Panc1 (cell line): ENCODE data around the gene SGCB. TPM values are rescaled to one million over a fixed set of nuclear protein-coding genes. Genes with fewer than 3 reads are reported as not detected.

Experiments used
- ATAC-seq: fragments of 200-7000 bp; cut with Tn5 transposase; 2 replicates; pipeline ENCODE4 v1.9.1; 2020; ENCODE audit warnings: mild to moderate bottlenecking, moderate library complexity
- BruUV-seq: library from RNA; stranded (reverse); fragments of 400-500 nt; replicated peaks from 2 replicates; lab custom pipeline; 2021; lab: Mats Ljungman, UMichigan
- CTCF ChIA-PET: fragments of 300-600 bp; sonication (Branson Sonifier 250); formaldehyde crosslinking; loops from one replicate; lab custom pipeline; 2022; ENCODE audit warnings: antibody characterized with exemption; lab: Charles Lee
- POLR2A ChIA-PET: fragments of 300-600 bp; sonication (Branson Sonifier 250); formaldehyde crosslinking; loops from one replicate; lab custom pipeline; 2022; ENCODE audit warnings: antibody characterized with exemption; lab: Charles Lee
- DNase-seq: peaks from one replicate; pipeline ENCODE4 v3.0.0-alpha.2; 2010; ENCODE audit warnings: low read depth, low spot score
- H3K27ac ChIP-seq: 2 replicates; pipeline ENCODE4 v1.5.1; 2011; ENCODE audit warnings: mild to moderate bottlenecking, low read length, inconsistent platforms
- H3K27me3 ChIP-seq: fragments of 200-500 bp; sonication (Bioruptor generic); 2 replicates; pipeline ENCODE4 v1.6.0; 2014; ENCODE audit warnings: low read length, inconsistent platforms; ENCODE audit not compliant: control insufficient read depth, insufficient read depth
- H3K36me3 ChIP-seq: fragments of 200-500 bp; sonication (Bioruptor generic); 2 replicates; pipeline ENCODE4 v1.5.1; 2014; ENCODE audit warnings: inconsistent platforms, mild to moderate bottlenecking, low read length, moderate library complexity; ENCODE audit not compliant: control insufficient read depth, insufficient read depth
- H3K4me1 ChIP-seq: 2 replicates; pipeline ENCODE4 v1.5.1; 2011; ENCODE audit warnings: inconsistent platforms, mild to moderate bottlenecking, low read length, moderate library complexity; ENCODE audit not compliant: control insufficient read depth, insufficient read depth
- H3K4me3 ChIP-seq, 2 experiments: 2 replicates each; pipeline ENCODE4 v1.5.1; 2011 to 2012; ENCODE audit warnings: low read depth in 2 of 2, low read length in 2 of 2, mild to moderate bottlenecking in 2 of 2, inconsistent platforms in 1 of 2, moderate library complexity in 1 of 2
- H3K9me3 ChIP-seq: fragments of 200-500 bp; sonication (Bioruptor generic); 2 replicates; pipeline ENCODE4 v1.5.1; 2014; ENCODE audit warnings: low read depth, mild to moderate bottlenecking, inconsistent platforms, low read length, moderate library complexity; ENCODE audit not compliant: control insufficient read depth, insufficient read depth
- POLR2AphosphoS5 ChIP-seq: IDR thresholded peaks from 2 replicates; pipeline ENCODE4 v1.6.1; 2012; ENCODE audit warnings: mild to moderate bottlenecking, low read depth, low read length, moderate library complexity
- SIN3A ChIP-seq: IDR thresholded peaks from 2 replicates; pipeline ENCODE4 v1.6.1; 2012; ENCODE audit warnings: low read depth, mild to moderate bottlenecking, low read length, moderate library complexity, borderline replicate concordance; ENCODE audit not compliant: insufficient read depth
- TCF7L2 ChIP-seq: IDR thresholded peaks from 2 replicates; pipeline ENCODE4 v1.6.1; 2011; ENCODE audit warnings: mild to moderate bottlenecking, low read depth, low read length, inconsistent platforms
- in situ Hi-C: cut with HindIII; loops from 2 replicates; pipeline ENCODE4 v1.10.0; 2016; ENCODE audit warnings: low sequenced_read_pairs, low pct_unique_long_range_greater_than_20kb
- intact Hi-C: fragments of 100-400 bp; cut with micrococcal nuclease; formaldehyde crosslinking; loops from one replicate; pipeline ENCODE4 v1.10.0; 2022; ENCODE audit not compliant: unreplicated experiment
- total RNA-seq: library from RNA; stranded (reverse); gene quantifications from one replicate; pipeline ENCODE4 v1.2.1, GENCODE V29; 2021; ENCODE audit not compliant: unreplicated experiment
- TF ChIP-seq, protein P1 (sequence below), 2 experiments: IDR thresholded peaks; 2 replicates each; pipeline ENCODE4 v1.6.1; 2011 to 2012; ENCODE audit warnings: low read depth in 2 of 2, control low read depth in 1 of 2, low read length in 1 of 2, mild to moderate bottlenecking in 1 of 2, moderate library complexity in 1 of 2; ENCODE audit not compliant: insufficient read depth in 1 of 2
- TF ChIP-seq, protein P2 (sequence below): fragments of 450-650 bp; IDR thresholded peaks from 2 replicates; pipeline ENCODE4 v1.5.1; 2017; ENCODE audit warnings: mild to moderate bottlenecking

Gene SGCB
- total RNA-seq, 1 experiment from 2014 or later, result 27.6 TPM

DNA sequence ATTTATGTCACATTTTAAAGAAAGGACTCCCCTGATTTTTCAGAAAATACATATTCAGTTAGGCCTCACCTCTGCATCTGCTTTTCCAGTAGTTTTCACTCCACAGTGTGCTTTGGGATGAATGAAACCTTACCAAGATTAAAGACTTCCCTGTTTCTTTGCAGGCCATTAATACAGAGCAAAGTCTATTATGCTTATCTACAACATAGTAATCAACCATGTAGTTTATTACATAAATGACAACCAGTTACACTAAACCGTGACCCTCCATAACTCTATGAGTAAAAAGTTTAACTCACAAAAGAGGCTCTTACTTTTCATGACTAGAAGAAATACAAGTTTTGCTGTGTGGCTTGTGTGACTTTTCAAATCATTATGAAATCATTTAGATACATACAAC lies 20.3 kb downstream of the SGCB start:
- in situ Hi-C loops, result no loop called here
- no TSS peak for BruUV-seq
- CTCF ChIA-PET, result no interaction called here

DNA sequence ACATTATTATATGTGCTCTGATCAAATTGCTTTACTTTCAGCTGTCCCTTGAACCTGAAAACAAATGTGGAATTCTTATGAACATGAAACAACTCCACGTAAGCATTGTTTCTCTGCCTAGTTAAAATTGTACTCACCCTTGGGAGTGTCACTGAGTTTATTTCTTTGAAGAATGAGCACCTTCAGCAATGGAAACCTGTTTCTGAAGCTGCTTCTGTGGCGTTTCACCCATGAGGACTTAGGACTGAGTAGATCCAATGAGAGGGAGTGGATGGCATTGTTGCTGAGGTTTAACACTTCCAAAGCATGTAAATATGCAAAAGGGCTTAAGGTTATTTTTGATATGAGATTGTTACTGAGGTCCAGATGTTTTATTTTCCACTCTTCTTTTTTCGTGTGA lies 21.1 kb downstream of the SGCB start:
- Histone ChIP-seq H3K4me1 (no peaks in the 10 kb centered on the region), H3K27ac (no peak overlapping the region), H3K36me3 (no peaks in the 10 kb centered on the region), H3K27me3 (no peaks in the 10 kb centered on the region), H3K4me3 (no peak overlapping the region), H3K9me3 (no peaks in the 10 kb centered on the region)
- ATAC-seq (no peak), DNase-seq (no peak)
- TF ChIP-seq SIN3A, result no peak
- TF ChIP-seq, protein P1, sequence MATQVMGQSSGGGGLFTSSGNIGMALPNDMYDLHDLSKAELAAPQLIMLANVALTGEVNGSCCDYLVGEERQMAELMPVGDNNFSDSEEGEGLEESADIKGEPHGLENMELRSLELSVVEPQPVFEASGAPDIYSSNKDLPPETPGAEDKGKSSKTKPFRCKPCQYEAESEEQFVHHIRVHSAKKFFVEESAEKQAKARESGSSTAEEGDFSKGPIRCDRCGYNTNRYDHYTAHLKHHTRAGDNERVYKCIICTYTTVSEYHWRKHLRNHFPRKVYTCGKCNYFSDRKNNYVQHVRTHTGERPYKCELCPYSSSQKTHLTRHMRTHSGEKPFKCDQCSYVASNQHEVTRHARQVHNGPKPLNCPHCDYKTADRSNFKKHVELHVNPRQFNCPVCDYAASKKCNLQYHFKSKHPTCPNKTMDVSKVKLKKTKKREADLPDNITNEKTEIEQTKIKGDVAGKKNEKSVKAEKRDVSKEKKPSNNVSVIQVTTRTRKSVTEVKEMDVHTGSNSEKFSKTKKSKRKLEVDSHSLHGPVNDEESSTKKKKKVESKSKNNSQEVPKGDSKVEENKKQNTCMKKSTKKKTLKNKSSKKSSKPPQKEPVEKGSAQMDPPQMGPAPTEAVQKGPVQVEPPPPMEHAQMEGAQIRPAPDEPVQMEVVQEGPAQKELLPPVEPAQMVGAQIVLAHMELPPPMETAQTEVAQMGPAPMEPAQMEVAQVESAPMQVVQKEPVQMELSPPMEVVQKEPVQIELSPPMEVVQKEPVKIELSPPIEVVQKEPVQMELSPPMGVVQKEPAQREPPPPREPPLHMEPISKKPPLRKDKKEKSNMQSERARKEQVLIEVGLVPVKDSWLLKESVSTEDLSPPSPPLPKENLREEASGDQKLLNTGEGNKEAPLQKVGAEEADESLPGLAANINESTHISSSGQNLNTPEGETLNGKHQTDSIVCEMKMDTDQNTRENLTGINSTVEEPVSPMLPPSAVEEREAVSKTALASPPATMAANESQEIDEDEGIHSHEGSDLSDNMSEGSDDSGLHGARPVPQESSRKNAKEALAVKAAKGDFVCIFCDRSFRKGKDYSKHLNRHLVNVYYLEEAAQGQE (IDR thresholded peaks at IDR 0.05; ENCODE audit: insufficient read depth in 1 of 2, low read depth in 2 of 2, low read length in 1 of 2), result no peak
- TF ChIP-seq, protein P2, sequence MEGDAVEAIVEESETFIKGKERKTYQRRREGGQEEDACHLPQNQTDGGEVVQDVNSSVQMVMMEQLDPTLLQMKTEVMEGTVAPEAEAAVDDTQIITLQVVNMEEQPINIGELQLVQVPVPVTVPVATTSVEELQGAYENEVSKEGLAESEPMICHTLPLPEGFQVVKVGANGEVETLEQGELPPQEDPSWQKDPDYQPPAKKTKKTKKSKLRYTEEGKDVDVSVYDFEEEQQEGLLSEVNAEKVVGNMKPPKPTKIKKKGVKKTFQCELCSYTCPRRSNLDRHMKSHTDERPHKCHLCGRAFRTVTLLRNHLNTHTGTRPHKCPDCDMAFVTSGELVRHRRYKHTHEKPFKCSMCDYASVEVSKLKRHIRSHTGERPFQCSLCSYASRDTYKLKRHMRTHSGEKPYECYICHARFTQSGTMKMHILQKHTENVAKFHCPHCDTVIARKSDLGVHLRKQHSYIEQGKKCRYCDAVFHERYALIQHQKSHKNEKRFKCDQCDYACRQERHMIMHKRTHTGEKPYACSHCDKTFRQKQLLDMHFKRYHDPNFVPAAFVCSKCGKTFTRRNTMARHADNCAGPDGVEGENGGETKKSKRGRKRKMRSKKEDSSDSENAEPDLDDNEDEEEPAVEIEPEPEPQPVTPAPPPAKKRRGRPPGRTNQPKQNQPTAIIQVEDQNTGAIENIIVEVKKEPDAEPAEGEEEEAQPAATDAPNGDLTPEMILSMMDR, result no peak
- TF ChIP-seq TCF7L2, result no peak
- TF ChIP-seq POLR2AphosphoS5, result no peak
- ChIA-PET CTCF (no interaction called here), POLR2A (no interaction called here)
- no TSS peak for BruUV-seq
- in situ Hi-C loops (no loop called here), intact Hi-C loops (no loop called here)

More for the DNA sequence above, 20.3 kb downstream of the SGCB start:
- H3K9me3 ChIP-seq, result no peaks in the 10 kb centered on the region
- H3K27ac ChIP-seq, result no peak overlapping the region
- POLR2A ChIA-PET, result no interaction called here
- DNase-seq, result no peak
- no peak for ATAC-seq
- no peaks in the 10 kb centered on the region for H3K4me1 ChIP-seq
- H3K36me3 ChIP-seq, result no peaks in the 10 kb centered on the region
- H3K4me3 ChIP-seq, result no peak overlapping the region
- TF ChIP-seq TCF7L2 (no peak), SIN3A (no peak), POLR2AphosphoS5 (no peak)
- TF ChIP-seq, protein P2, result no peak
- TF ChIP-seq, protein P1 (IDR thresholded peaks at IDR 0.05; ENCODE audit: insufficient read depth in 1 of 2, low read depth in 2 of 2, low read length in 1 of 2), result no peak
- intact Hi-C loops, result no loop called here
- no peaks in the 10 kb centered on the region for H3K27me3 ChIP-seq
